ENCODE data around the gene PSMA4.

Gene PSMA4

DNA sequence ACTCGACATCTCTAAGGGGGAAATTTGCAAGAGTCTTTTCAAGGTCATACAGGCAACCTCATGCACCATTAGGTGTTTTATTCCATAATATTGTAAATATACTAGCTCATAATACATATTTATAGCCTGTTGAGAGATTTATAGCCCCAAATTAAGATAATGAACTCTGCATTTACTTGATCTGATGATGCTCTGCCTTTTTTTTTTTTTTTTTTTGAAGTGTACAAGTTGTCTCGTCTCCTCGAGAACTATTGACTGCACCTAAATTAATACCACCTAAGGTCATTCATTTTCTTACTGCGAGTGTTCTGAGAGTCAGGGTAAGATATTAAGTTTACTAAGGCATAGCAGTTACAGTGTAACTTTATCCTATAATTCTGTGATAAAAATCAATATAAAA, 31.1 kb downstream of the PSMA4 start:
- ChIA-PET POLR2A (no interaction called here), CTCF (interaction anchor here (1.2 kb wide), 1 partner anchor 9 kb away, joined by 3 read pairs; no protein-coding TSS in a partner anchor)
- DNase-seq (ENCODE audit: extremely low spot score), result no peak
- no peak for TF ChIP-seq CTCF (IDR thresholded peaks at IDR 0.05; ENCODE audit: control extremely low read depth, extremely low read depth, low read depth, missing control alignments)

- TF ChIP-seq CTCF (IDR thresholded peaks at IDR 0.05; ENCODE audit: control extremely low read depth, extremely low read depth, low read depth, missing control alignments), result no peak
- ChIA-PET POLR2A (no interaction called here), CTCF (no interaction called here)
Measured at GRCh38 chr15:78573416-78573815, 33.2 kb downstream of the PSMA4 start.

GRCh38 chr15:78574944-78575343, 34.7 kb downstream of the PSMA4 start:
- DNase-seq (ENCODE audit: extremely low spot score), result peak; percentile 16
- CTCF ChIA-PET, result interaction anchor here (1.0 to 3.8 kb wide), 2 partner anchors 8 to 64 kb away, joined by 4 to 16 read pairs; partner anchors contain the start of gene CHRNA5
- no peak for TF ChIP-seq CTCF (IDR thresholded peaks at IDR 0.05; ENCODE audit: control extremely low read depth, extremely low read depth, low read depth, missing control alignments)

More at GRCh38 chr15:78573416-78573815, 33.2 kb downstream of the PSMA4 start:
- no peak for DNase-seq (ENCODE audit: extremely low spot score)

GRCh38 chr15:78597583-78597982, 57.3 kb downstream of the PSMA4 start:
- ChIA-PET POLR2A (no interaction called here), CTCF (no interaction called here)
- no peak for TF ChIP-seq CTCF (IDR thresholded peaks at IDR 0.05; ENCODE audit: control extremely low read depth, extremely low read depth, low read depth, missing control alignments)
- no peak for DNase-seq (ENCODE audit: extremely low spot score)

More at GRCh38 chr15:78574944-78575343, 34.7 kb downstream of the PSMA4 start:
- POLR2A ChIA-PET, result no interaction called here

- POLR2A ChIA-PET, result no interaction called here
- DNase-seq (ENCODE audit: extremely low spot score), result no peak
- TF ChIP-seq CTCF (IDR thresholded peaks at IDR 0.05; ENCODE audit: control extremely low read depth, extremely low read depth, low read depth, missing control alignments), result no peak
- CTCF ChIA-PET, result no interaction called here
Measured at GRCh38 chr15:78598348-78598747, 58.1 kb downstream of the PSMA4 start.

GRCh38 chr15:78599189-78599588, 58.9 kb downstream of the PSMA4 start:
- ChIA-PET CTCF (no interaction called here), POLR2A (no interaction called here)
- no peak for TF ChIP-seq CTCF (IDR thresholded peaks at IDR 0.05; ENCODE audit: control extremely low read depth, extremely low read depth, low read depth, missing control alignments)
- no peak for DNase-seq (ENCODE audit: extremely low spot score)

Measured in GM10248 (cell line).